Renal cortex interstitium (tissue), 15 donors: ENCODE results near the gene C15orf39. TPM values are rescaled to one million over a fixed set of nuclear protein-coding genes. Genes with fewer than 3 reads are reported as not detected.
"Not testable (repeated sequence)": the region's sequence is repeated elsewhere in the genome, so short reads cannot be mapped to it uniquely, and the experiment has no call there.

Source experiments
- DNase-seq, 11 donors: peaks; one replicate each; pipeline ENCODE4 v3.0.0-alpha.2; 2013; ENCODE audit warnings: low read depth in 9 of 11, low spot score in 4 of 11; ENCODE audit errors: extremely low read depth in 1 of 11
- long read RNA-seq, 16 experiments: transcript quantifications; one replicate each; lab custom pipeline, GENCODE V29; 2026
- polyA plus RNA-seq, 3 donors: library from polyadenylated mRNA; unstranded; fragments of 120-200 nt; gene quantifications; one replicate each; pipeline ENCODE4 v1.2.1, GENCODE V29; 2013; ENCODE audit not compliant: insufficient read length in 3 of 3

The C15orf39 gene
- 10 to 100 TPM in 2 of 3 donors, 1 to 10 TPM in 1; 9.0 to 12.3 (median 11.9) TPM for polyA plus RNA-seq
- long read RNA-seq, donor 1, full-length matches to known transcripts: 16 of 16 reads
- long read RNA-seq, donor 1, partial matches to known transcripts: 0 of 16 reads
- long read RNA-seq, donor 1, other reads (novel, unspliced or antisense): 0 of 16 reads
- long read RNA-seq, donor 2, full-length matches to known transcripts: 21 of 21 reads
- long read RNA-seq, donor 2, partial matches to known transcripts: 0 of 21 reads
- long read RNA-seq, donor 2, other reads (novel, unspliced or antisense): 0 of 21 reads
- long read RNA-seq, donor 3, full-length matches to known transcripts: 15 of 30 reads
- long read RNA-seq, donor 3, partial matches to known transcripts: 15 of 30 reads
- long read RNA-seq, donor 3, other reads (novel, unspliced or antisense): 0 of 30 reads
- long read RNA-seq, donor 4, full-length matches to known transcripts: 13 of 18 reads
- long read RNA-seq, donor 4, partial matches to known transcripts: 5 of 18 reads
- long read RNA-seq, donor 4, other reads (novel, unspliced or antisense): 0 of 18 reads
- long read RNA-seq, donor 5: 0 reads
- long read RNA-seq, donor 6, full-length matches to known transcripts: 8 of 8 reads
- long read RNA-seq, donor 6, partial matches to known transcripts: 0 of 8 reads
- long read RNA-seq, donor 6, other reads (novel, unspliced or antisense): 0 of 8 reads
- long read RNA-seq, donor 7, full-length matches to known transcripts: 12 of 18 reads
- long read RNA-seq, donor 7, partial matches to known transcripts: 6 of 18 reads
- long read RNA-seq, donor 7, other reads (novel, unspliced or antisense): 0 of 18 reads
- long read RNA-seq, donor 8: 0 reads
- long read RNA-seq, donor 9, full-length matches to known transcripts: 4 of 4 reads
- long read RNA-seq, donor 9, partial matches to known transcripts: 0 of 4 reads
- long read RNA-seq, donor 9, other reads (novel, unspliced or antisense): 0 of 4 reads
- long read RNA-seq, donor 10, full-length matches to known transcripts: 11 of 11 reads
- long read RNA-seq, donor 10, partial matches to known transcripts: 0 of 11 reads
- long read RNA-seq, donor 10, other reads (novel, unspliced or antisense): 0 of 11 reads
- long read RNA-seq, donor 11, partial matches to known transcripts: 6 of 10 reads
- long read RNA-seq, donor 11, other reads (novel, unspliced or antisense): 0 of 10 reads
- long read RNA-seq, donor 12, full-length matches to known transcripts: 3 of 3 reads
- long read RNA-seq, donor 12, partial matches to known transcripts: 0 of 3 reads
- long read RNA-seq, donor 12, other reads (novel, unspliced or antisense): 0 of 3 reads
- long read RNA-seq, donor 13: 0 reads
- long read RNA-seq, donor 14, full-length matches to known transcripts: 3 of 3 reads
- long read RNA-seq, donor 14, partial matches to known transcripts: 0 of 3 reads
- long read RNA-seq, donor 14, other reads (novel, unspliced or antisense): 0 of 3 reads
- long read RNA-seq, donor 15, partial matches to known transcripts: 0 of 4 reads
- long read RNA-seq, donor 15, other reads (novel, unspliced or antisense): 0 of 4 reads
- long read RNA-seq, donor 16, full-length matches to known transcripts: 17 of 28 reads
- long read RNA-seq, donor 16, partial matches to known transcripts: 11 of 28 reads
- long read RNA-seq, donor 16, other reads (novel, unspliced or antisense): 0 of 28 reads

GRCh38 chr15:75201616-75202250 lies at the start of gene C15orf39:
Gene C15orf39 (plus strand): TSS chr15:75201882. CDS start chr15:75206049, 4,167 bp downstream.
- peak in 4 of 11 donors; percentile 35 to 61 (median 59) for DNase-seq

GRCh38 chr15:75152382-75153079 lies 49.2 kb upstream of the C15orf39 start:
- no peak for DNase-seq

GRCh38 chr15:75153087-75153486 lies 48.6 kb upstream of the C15orf39 start:
- DNase-seq: no peak

GRCh38 chr15:75153565-75154276 lies 48.0 kb upstream of the C15orf39 start:
- no peak for DNase-seq

- no peak for DNase-seq
Observed at GRCh38 chr15:75154461-75155062, 47.1 kb upstream of the C15orf39 start.

GRCh38 chr15:75156326-75157215 lies 45.1 kb upstream of the C15orf39 start:
- peak in 3 of 11 donors; percentile 25 to 48 (median 36) for DNase-seq

GRCh38 chr15:75158402-75158801 lies 43.3 kb upstream of the C15orf39 start:
- no peak for DNase-seq

GRCh38 chr15:75159244-75159643 lies 42.4 kb upstream of the C15orf39 start:
- DNase-seq: no peak

- DNase-seq: no peak
Observed at GRCh38 chr15:75161106-75161916, 40.4 kb upstream of the C15orf39 start.

GRCh38 chr15:75161917-75162414 lies 39.7 kb upstream of the C15orf39 start:
- DNase-seq: no peak

GRCh38 chr15:75163150-75163564 lies 38.5 kb upstream of the C15orf39 start:
- DNase-seq: no peak

GRCh38 chr15:75164625-75165350 lies 36.9 kb upstream of the C15orf39 start:
- no peak for DNase-seq

GRCh38 chr15:75166489-75167063 lies 35.1 kb upstream of the C15orf39 start:
- not testable (repeated sequence) for DNase-seq
